WTC11 (cell line): ENCODE results near the gene CLASP1. TPM values are rescaled to one million over a fixed set of nuclear protein-coding genes. Genes with fewer than 3 reads are reported as not detected.

Experiments
- ATAC-seq: fragments of 200-7000 bp; cut with Tn5 transposase; 2 replicates; pipeline ENCODE4 v1.10.0; 2021; ENCODE audit warnings: mild to moderate bottlenecking, moderate library complexity
- CTCF ChIA-PET: fragments of 300-600 bp; sonication (Branson Sonifier 250); formaldehyde crosslinking; loops from one replicate; lab custom pipeline; 2021; ENCODE audit warnings: antibody characterized with exemption; lab: Charles Lee
- POLR2A ChIA-PET: fragments of 350-600 bp; sonication (Branson Sonifier 250); formaldehyde crosslinking; loops from one replicate; lab custom pipeline; 2021; ENCODE audit warnings: antibody characterized with exemption; lab: Charles Lee
- DNase-seq: peaks from one replicate; pipeline ENCODE4 v3.0.0; 2021; ENCODE audit warnings: low spot score
- H3K27ac Mint-ChIP-seq: 2 replicates; pipeline ENCODE4 v1.8.0; 2021; ENCODE audit warnings: mixed read lengths
- H3K27me3 Mint-ChIP-seq: 2 replicates; pipeline ENCODE4 v1.8.0; 2021; ENCODE audit warnings: low read depth, mild to moderate bottlenecking, moderate library complexity, mixed read lengths
- H3K36me3 Mint-ChIP-seq: 2 replicates; pipeline ENCODE4 v1.8.0; 2021; ENCODE audit warnings: mixed read lengths
- H3K4me1 Mint-ChIP-seq: 2 replicates; pipeline ENCODE4 v1.8.0; 2022; ENCODE audit warnings: mixed read lengths
- H3K4me3 Mint-ChIP-seq: 2 replicates; pipeline ENCODE4 v1.8.0; 2021; ENCODE audit warnings: mild to moderate bottlenecking, moderate library complexity, mixed read lengths
- H3K9me3 Mint-ChIP-seq: 2 replicates; pipeline ENCODE4 v1.8.0; 2021; ENCODE audit warnings: mixed read lengths
- ATF2 ChIP-seq: sonication (generic); formaldehyde crosslinking; IDR thresholded peaks from 2 replicates; pipeline ENCODE4 v1.8.1; 2022; ENCODE audit warnings: low read depth, missing genetic modification reagents, borderline replicate concordance
- GRHL2 ChIP-seq: fragments of 250-450 bp; sonication (Bioruptor Pico); IDR thresholded peaks from 2 replicates; pipeline ENCODE4 v1.8.0; 2022; ENCODE audit warnings: mild to moderate bottlenecking, moderate library complexity; ENCODE audit not compliant: insufficient replicate concordance, severe bottlenecking
- GTF2I ChIP-seq: fragments of 250-450 bp; sonication (Bioruptor Pico); conservative IDR thresholded peaks from 2 replicates; pipeline ENCODE4 v1.4.0; 2021; ENCODE audit warnings: mild to moderate bottlenecking
- HMGA2 ChIP-seq: fragments of 250-450 bp; sonication (Bioruptor Pico); IDR thresholded peaks from 2 replicates; pipeline ENCODE4 v1.4.0; 2021; ENCODE audit warnings: mild to moderate bottlenecking, moderate library complexity
- IRF2 ChIP-seq: sonication (generic); formaldehyde crosslinking; IDR thresholded peaks from 2 replicates; pipeline ENCODE4 v1.8.0; 2022; ENCODE audit warnings: low read depth, missing genetic modification reagents, borderline replicate concordance
- NR3C1 ChIP-seq: sonication (generic); formaldehyde crosslinking; conservative IDR thresholded peaks from 2 replicates; pipeline ENCODE4 v1.8.1; 2023; ENCODE audit warnings: low read depth, mild to moderate bottlenecking, missing genetic modification reagents
- PRRX2 ChIP-seq: fragments of 250-450 bp; sonication (Bioruptor Pico); IDR thresholded peaks from 2 replicates; pipeline ENCODE4 v1.8.0; 2021; ENCODE audit warnings: mild to moderate bottlenecking
- ZNF219 ChIP-seq: sonication (generic); formaldehyde crosslinking; IDR thresholded peaks from 2 replicates; pipeline ENCODE4 v1.8.0; 2023; ENCODE audit warnings: missing genetic modification reagents, mild to moderate bottlenecking, borderline replicate concordance
- ZNF281 ChIP-seq: sonication (generic); formaldehyde crosslinking; IDR thresholded peaks from 2 replicates; pipeline ENCODE4 v1.8.0; 2023; ENCODE audit warnings: mild to moderate bottlenecking, missing genetic modification reagents
- total RNA-seq: library from RNA; stranded (reverse); gene quantifications from 3 replicates; pipeline ENCODE4 v1.2.3, GENCODE V29; 2021
- TF ChIP-seq, protein P1 (sequence below): fragments of 250-450 bp; sonication (Bioruptor Pico); IDR thresholded peaks from 2 replicates; pipeline ENCODE4 v2.1.2; 2022; ENCODE audit warnings: mild to moderate bottlenecking, moderate library complexity
- TF ChIP-seq, protein P2 (sequence below): sonication (generic); formaldehyde crosslinking; IDR thresholded peaks from 2 replicates; pipeline ENCODE4 v1.8.0; 2023; ENCODE audit warnings: missing genetic modification reagents, mild to moderate bottlenecking, borderline replicate concordance
- TF ChIP-seq, protein P3 (sequence below): sonication (generic); formaldehyde crosslinking; IDR thresholded peaks from 2 replicates; pipeline ENCODE4 v1.8.0; 2022; ENCODE audit warnings: mild to moderate bottlenecking, missing genetic modification reagents

Gene CLASP1
- total RNA-seq, 1 experiment from 2014 or later = 50.0 TPM

DNA sequence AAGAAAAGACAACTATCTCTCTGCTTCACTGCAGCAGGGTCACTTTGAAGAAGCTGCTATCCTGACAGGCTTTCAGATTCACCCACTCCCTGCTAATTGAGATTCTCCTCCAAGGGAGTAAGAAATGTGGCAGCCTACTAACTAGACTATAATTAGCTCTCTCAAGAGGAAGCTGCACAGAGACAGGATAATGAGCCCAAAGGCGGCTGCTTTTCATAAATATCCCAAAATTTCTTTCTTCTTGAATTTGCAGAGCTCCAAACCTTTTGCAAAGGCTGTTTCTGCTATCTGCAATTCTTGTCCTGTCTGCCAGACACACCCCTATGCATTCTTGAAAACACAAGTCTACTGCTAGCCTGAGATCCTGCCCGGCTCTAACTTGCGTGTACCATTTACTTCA lies 172.6 kb downstream of the CLASP1 start:
- no peaks in the 10 kb centered on the region for H3K36me3 Mint-ChIP-seq
- CTCF ChIA-PET = interaction anchor here (1.2 to 1.5 kb wide), 2 partner anchors 24 to 75 kb away, joined by 3 to 7 read pairs; no protein-coding TSS in a partner anchor

GRCh38 chr2:121475811-121476571 lies 173.3 kb downstream of the CLASP1 start:
- H3K27ac Mint-ChIP-seq = 0 out of 2 replicates have a peak overlapping the region, but pooled peaks have one; percentile 3
- H3K27me3 Mint-ChIP-seq = no peaks in the 10 kb centered on the region
- CTCF ChIA-PET = interaction anchor here (0.6 to 1.5 kb wide), 4 partner anchors 11 to 74 kb away, joined by 3 to 7 read pairs (median 4); no protein-coding TSS in a partner anchor
- TF ChIP-seq PRRX2 (CRISPR knock-in tag) (no peak), HMGA2 (CRISPR knock-in tag) (no peak), ATF2 (CRISPR knock-in tag) (no peak), NR3C1 (CRISPR knock-in tag) (no peak), ZNF219 (CRISPR knock-in tag) (no peak)
- TF ChIP-seq, protein P1, sequence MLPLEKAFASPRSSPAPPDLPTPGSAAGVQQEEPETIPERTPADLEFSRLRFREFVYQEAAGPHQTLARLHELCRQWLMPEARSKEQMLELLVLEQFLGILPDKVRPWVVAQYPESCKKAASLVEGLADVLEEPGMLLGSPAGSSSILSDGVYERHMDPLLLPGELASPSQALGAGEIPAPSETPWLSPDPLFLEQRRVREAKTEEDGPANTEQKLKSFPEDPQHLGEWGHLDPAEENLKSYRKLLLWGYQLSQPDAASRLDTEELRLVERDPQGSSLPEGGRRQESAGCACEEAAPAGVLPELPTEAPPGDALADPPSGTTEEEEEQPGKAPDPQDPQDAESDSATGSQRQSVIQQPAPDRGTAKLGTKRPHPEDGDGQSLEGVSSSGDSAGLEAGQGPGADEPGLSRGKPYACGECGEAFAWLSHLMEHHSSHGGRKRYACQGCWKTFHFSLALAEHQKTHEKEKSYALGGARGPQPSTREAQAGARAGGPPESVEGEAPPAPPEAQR = no peak
- H3K9me3 Mint-ChIP-seq = no peaks in the 10 kb centered on the region
- POLR2A ChIA-PET = no interaction called here
- H3K36me3 Mint-ChIP-seq = no peaks in the 10 kb centered on the region
- no peak for DNase-seq
- H3K4me1 Mint-ChIP-seq = peaks cover 58% of the 10 kb centered on the region
- H3K4me3 Mint-ChIP-seq = no peak overlapping the region
- no peak for ATAC-seq

More for the DNA sequence above, 172.6 kb downstream of the CLASP1 start:
- Mint-ChIP-seq H3K4me3 (no peak overlapping the region), H3K9me3 (no peaks in the 10 kb centered on the region), H3K4me1 (peaks cover 58% of the 10 kb centered on the region), H3K27me3 (no peaks in the 10 kb centered on the region), H3K27ac (no peak overlapping the region)
- DNase-seq = no peak
- POLR2A ChIA-PET = no interaction called here
- no peak for ATAC-seq
- no peak for TF ChIP-seq GTF2I (CRISPR knock-in tag)
- no peak for TF ChIP-seq ZNF281
- no peak for TF ChIP-seq GRHL2
- TF ChIP-seq, protein P2, sequence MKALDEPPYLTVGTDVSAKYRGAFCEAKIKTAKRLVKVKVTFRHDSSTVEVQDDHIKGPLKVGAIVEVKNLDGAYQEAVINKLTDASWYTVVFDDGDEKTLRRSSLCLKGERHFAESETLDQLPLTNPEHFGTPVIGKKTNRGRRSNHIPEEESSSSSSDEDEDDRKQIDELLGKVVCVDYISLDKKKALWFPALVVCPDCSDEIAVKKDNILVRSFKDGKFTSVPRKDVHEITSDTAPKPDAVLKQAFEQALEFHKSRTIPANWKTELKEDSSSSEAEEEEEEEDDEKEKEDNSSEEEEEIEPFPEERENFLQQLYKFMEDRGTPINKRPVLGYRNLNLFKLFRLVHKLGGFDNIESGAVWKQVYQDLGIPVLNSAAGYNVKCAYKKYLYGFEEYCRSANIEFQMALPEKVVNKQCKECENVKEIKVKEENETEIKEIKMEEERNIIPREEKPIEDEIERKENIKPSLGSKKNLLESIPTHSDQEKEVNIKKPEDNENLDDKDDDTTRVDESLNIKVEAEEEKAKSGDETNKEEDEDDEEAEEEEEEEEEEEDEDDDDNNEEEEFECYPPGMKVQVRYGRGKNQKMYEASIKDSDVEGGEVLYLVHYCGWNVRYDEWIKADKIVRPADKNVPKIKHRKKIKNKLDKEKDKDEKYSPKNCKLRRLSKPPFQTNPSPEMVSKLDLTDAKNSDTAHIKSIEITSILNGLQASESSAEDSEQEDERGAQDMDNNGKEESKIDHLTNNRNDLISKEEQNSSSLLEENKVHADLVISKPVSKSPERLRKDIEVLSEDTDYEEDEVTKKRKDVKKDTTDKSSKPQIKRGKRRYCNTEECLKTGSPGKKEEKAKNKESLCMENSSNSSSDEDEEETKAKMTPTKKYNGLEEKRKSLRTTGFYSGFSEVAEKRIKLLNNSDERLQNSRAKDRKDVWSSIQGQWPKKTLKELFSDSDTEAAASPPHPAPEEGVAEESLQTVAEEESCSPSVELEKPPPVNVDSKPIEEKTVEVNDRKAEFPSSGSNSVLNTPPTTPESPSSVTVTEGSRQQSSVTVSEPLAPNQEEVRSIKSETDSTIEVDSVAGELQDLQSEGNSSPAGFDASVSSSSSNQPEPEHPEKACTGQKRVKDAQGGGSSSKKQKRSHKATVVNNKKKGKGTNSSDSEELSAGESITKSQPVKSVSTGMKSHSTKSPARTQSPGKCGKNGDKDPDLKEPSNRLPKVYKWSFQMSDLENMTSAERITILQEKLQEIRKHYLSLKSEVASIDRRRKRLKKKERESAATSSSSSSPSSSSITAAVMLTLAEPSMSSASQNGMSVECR (CRISPR knock-in tag) = no peak
- TF ChIP-seq, protein P3, sequence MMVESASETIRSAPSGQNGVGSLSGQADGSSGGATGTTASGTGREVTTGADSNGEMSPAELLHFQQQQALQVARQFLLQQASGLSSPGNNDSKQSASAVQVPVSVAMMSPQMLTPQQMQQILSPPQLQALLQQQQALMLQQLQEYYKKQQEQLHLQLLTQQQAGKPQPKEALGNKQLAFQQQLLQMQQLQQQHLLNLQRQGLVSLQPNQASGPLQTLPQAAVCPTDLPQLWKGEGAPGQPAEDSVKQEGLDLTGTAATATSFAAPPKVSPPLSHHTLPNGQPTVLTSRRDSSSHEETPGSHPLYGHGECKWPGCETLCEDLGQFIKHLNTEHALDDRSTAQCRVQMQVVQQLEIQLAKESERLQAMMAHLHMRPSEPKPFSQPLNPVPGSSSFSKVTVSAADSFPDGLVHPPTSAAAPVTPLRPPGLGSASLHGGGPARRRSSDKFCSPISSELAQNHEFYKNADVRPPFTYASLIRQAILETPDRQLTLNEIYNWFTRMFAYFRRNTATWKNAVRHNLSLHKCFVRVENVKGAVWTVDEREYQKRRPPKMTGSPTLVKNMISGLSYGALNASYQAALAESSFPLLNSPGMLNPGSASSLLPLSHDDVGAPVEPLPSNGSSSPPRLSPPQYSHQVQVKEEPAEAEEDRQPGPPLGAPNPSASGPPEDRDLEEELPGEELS (CRISPR knock-in tag) = no peak
- no peak for TF ChIP-seq IRF2 (CRISPR knock-in tag)
